Activated CD4-positive, alpha-beta T cell treated with anti-CD3 and anti-CD28 coated beads for 36 hours (primary cell): ENCODE results near the gene BMS1. TPM values are rescaled to one million over a fixed set of nuclear protein-coding genes. Genes with fewer than 3 reads are reported as not detected.

Source experiments
- total RNA-seq, 2 experiments: library from RNA; stranded (reverse); gene quantifications; one replicate each; pipeline ENCODE4 v1.2.3, GENCODE V29; 2021

The BMS1 gene
- total RNA-seq, 2 experiments from 2014 or later = 26.5 to 30.4 TPM

Other genes with a start within 250 kb of the BMS1 start
- gene ZNF33B, start 144.2 kb upstream of the BMS1 start, total RNA-seq = 10 to 100 TPM in 1 of 2 experiments, 1 to 10 TPM in 1; 7.4 to 10.5 TPM